ENCODE results near the gene KDM4C. TPM values are rescaled to one million over a fixed set of nuclear protein-coding genes. Genes with fewer than 3 reads are reported as not detected.

The KDM4C gene
- total RNA-seq, 2 donors from 2014 or later = 26.1 to 47.8 TPM

GRCh38 chr9:7143645-7144200 is 385.9 kb downstream of the KDM4C start:
- no peak for TF ChIP-seq CTCF (IDR thresholded peaks at IDR 0.05)
- H3K4me1 ChIP-seq (ENCODE audit: control insufficient read depth in 1 of 2, low read depth in 2 of 2) = peaks cover 5 to 25% of the 10 kb centered on the region in 2 donors
- no peak overlapping the region for H3K4me3 ChIP-seq
- DNase-seq (ENCODE audit: low spot score) (no peak), ATAC-seq (ENCODE audit: insufficient number of reproducible peaks, low FRiP score, low read depth) (no peak)
- no peaks in the 10 kb centered on the region for H3K27me3 ChIP-seq (replicated peaks; ENCODE audit: insufficient read depth)
- no peak overlapping the region for H3K27ac ChIP-seq
- no peaks in the 10 kb centered on the region for H3K9me3 ChIP-seq
- H3K36me3 ChIP-seq = no peaks in the 10 kb centered on the region

DNA sequence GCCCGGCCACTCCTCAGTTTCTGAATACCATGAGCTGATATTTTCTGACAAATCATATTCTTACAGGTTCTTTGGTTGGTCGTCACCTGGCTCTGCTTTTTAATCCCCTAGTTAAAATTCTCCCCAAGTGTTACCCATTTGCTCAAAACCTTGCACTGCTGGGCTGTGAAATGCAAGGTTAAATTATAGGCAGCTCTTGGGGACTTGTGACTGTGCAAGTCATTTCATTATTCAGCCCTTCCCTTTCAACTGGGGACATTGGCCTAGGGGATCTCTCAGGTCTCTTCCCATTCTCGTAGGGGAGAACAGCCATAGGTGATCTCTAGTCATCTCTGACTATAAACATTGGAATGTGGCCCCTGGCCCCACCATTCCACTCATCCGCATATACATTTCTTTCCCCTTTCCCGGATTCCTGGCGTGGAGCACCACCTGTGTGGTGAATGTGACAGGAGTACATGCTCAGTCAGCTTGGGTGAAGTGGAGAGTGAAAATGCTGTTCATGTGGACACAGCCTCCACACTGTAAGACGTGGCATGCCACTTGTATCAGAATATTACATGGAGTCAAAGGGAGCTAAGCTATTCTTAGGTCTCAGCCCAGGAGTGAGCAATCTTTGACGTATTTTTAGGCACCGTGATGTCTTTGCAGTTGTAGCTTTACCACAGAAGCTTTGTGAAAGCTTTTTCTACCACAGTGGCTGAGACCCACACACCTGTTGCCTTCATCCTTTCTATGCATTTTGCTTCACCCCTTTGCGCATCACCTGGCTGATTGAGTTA is 386.7 kb downstream of the KDM4C start:
- no peak for DNase-seq (ENCODE audit: low spot score)
- H3K4me3 ChIP-seq = no peak overlapping the region
- H3K36me3 ChIP-seq = no peaks in the 10 kb centered on the region
- no peak for TF ChIP-seq CTCF (IDR thresholded peaks at IDR 0.05)
- H3K27me3 ChIP-seq (replicated peaks; ENCODE audit: insufficient read depth) = no peaks in the 10 kb centered on the region
- H3K4me1 ChIP-seq (ENCODE audit: control insufficient read depth in 1 of 2, low read depth in 2 of 2) = peaks cover 5 to 25% of the 10 kb centered on the region in 2 donors
- H3K27ac ChIP-seq = no peak overlapping the region
- no peak for ATAC-seq (ENCODE audit: insufficient number of reproducible peaks, low FRiP score, low read depth)
- H3K9me3 ChIP-seq = no peaks in the 10 kb centered on the region

- Histone ChIP-seq H3K4me1 (ENCODE audit: control insufficient read depth in 1 of 2, low read depth in 2 of 2) (peaks cover 5 to 32% of the 10 kb centered on the region in 2 donors), H3K4me3 (no peak overlapping the region), H3K36me3 (no peaks in the 10 kb centered on the region), H3K27me3 (replicated peaks; ENCODE audit: insufficient read depth) (no peaks in the 10 kb centered on the region), H3K9me3 (no peaks in the 10 kb centered on the region), H3K27ac (no peak overlapping the region)
- no peak for DNase-seq (ENCODE audit: low spot score)
- ATAC-seq (ENCODE audit: insufficient number of reproducible peaks, low FRiP score, low read depth) = no peak
- no peak for TF ChIP-seq CTCF (IDR thresholded peaks at IDR 0.05)
These were observed 387.7 kb downstream of the KDM4C start for GRCh38 chr9:7145361-7146069.

DNA sequence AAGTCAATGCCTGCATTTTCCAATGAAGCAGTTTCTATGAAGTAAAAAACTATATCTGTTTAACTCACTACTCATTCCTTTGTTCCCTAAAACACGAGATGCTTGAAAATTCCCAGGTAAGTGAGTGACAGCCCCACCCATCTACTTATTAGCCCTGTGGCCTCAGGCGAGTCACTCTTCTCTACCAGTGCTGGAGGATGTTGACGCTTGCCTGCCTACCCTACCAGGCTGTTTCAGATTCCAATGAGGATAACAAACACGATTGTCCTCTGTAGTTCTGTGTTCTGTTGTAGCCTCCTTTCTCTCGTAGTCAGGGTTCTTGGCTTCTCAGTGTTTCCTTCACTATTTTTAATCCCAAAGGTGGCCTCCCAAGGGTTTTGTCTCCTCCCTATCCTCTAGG is 388.8 kb downstream of the KDM4C start:
- no peaks in the 10 kb centered on the region for H3K36me3 ChIP-seq
- no peak overlapping the region for H3K4me3 ChIP-seq
- peaks cover 5 to 32% of the 10 kb centered on the region in 2 donors for H3K4me1 ChIP-seq (ENCODE audit: control insufficient read depth in 1 of 2, low read depth in 2 of 2)
- no peaks in the 10 kb centered on the region for H3K9me3 ChIP-seq
- ATAC-seq (ENCODE audit: insufficient number of reproducible peaks, low FRiP score, low read depth) (no peak), DNase-seq (ENCODE audit: low spot score) (no peak)
- TF ChIP-seq CTCF (IDR thresholded peaks at IDR 0.05) = no peak
- H3K27me3 ChIP-seq (replicated peaks; ENCODE audit: insufficient read depth) = no peaks in the 10 kb centered on the region
- peak overlapping the region in 1 of 2 donors; percentile 57 for H3K27ac ChIP-seq

Measured in thoracic aorta (tissue), 2 donors.